DND-41 (cell line): ENCODE results near the gene HCN3.

Experiments
- CTCF ChIP-seq: IDR thresholded peaks from 2 replicates; pipeline ENCODE4 v1.5.1; 2012; ENCODE audit warnings: borderline replicate concordance, low read length, moderate library complexity, mild to moderate bottlenecking; ENCODE audit not compliant: poor library complexity, severe bottlenecking; ENCODE audit errors: extremely low read depth
- EZH2 ChIP-seq: IDR thresholded peaks from 3 replicates; pipeline ENCODE4 v1.6.1; 2012; ENCODE audit warnings: borderline replicate concordance, low read depth, mild to moderate bottlenecking, moderate library complexity, low read length, inconsistent platforms; ENCODE audit not compliant: severe bottlenecking

- TF ChIP-seq CTCF, result no peak
- TF ChIP-seq EZH2, result no peak
Observed at GRCh38 chr1:155263067-155263466, 14.2 kb upstream of the HCN3 start.
